PC-9 (cell line): Measurements from ENCODE around the gene RAG1.

Source experiments
- EZH2 ChIP-seq: fragments of 200-600 bp; sonication (generic); IDR thresholded peaks from 2 replicates; pipeline ENCODE4 v1.8.0; 2017; ENCODE audit warnings: antibody characterized with exemption, low read depth
- TF ChIP-seq, protein P1 (sequence below): fragments of 200-600 bp; sonication (generic); conservative IDR thresholded peaks from 2 replicates; pipeline ENCODE4 v1.6.1; 2017; ENCODE audit warnings: mixed run types, antibody characterized with exemption, mild to moderate bottlenecking, moderate library complexity

DNA sequence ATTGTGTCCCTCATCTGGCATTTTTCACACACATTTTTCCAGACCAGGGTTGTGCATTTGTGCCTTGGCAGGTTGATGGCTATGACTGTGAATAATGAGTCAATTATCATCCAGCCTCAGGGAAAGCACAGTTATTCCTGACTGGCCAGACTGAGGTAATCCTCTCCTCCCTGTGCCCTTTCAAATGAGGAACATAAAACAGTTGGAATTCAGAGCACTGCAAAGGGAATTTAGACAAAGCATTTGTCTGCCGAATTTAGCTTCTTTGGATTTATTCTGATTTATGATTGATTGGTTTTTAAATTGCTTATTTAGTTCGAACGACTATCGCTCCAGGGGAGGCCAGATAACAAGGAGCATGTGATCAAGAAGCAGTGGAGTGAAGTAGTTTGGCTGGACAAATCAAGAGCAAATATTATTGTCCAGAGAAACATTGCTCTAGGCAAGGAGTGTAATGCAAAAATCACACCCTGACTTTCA lies 61.0 kb downstream of the RAG1 start:
- TF ChIP-seq, protein P1, sequence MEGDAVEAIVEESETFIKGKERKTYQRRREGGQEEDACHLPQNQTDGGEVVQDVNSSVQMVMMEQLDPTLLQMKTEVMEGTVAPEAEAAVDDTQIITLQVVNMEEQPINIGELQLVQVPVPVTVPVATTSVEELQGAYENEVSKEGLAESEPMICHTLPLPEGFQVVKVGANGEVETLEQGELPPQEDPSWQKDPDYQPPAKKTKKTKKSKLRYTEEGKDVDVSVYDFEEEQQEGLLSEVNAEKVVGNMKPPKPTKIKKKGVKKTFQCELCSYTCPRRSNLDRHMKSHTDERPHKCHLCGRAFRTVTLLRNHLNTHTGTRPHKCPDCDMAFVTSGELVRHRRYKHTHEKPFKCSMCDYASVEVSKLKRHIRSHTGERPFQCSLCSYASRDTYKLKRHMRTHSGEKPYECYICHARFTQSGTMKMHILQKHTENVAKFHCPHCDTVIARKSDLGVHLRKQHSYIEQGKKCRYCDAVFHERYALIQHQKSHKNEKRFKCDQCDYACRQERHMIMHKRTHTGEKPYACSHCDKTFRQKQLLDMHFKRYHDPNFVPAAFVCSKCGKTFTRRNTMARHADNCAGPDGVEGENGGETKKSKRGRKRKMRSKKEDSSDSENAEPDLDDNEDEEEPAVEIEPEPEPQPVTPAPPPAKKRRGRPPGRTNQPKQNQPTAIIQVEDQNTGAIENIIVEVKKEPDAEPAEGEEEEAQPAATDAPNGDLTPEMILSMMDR, result no peak
- no peak for TF ChIP-seq EZH2
